HG03378 (cell line): ENCODE data around the gene DRAM2.
"Not testable (repeated sequence)": the region's sequence is repeated elsewhere in the genome, so short reads cannot be mapped to it uniquely, and the experiment has no call there.

Experiments used
- ATAC-seq: cut with Tn5 transposase; IDR thresholded peaks from one replicate; pipeline ENCODE4 v1.9.1; 2021; ENCODE audit warnings: mild to moderate bottlenecking, moderate library complexity; ENCODE audit not compliant: unreplicated experiment

DRAM2 gene

GRCh38 chr1:111084999-111085398, 54.9 kb downstream of the DRAM2 start:
- no peak for ATAC-seq

- ATAC-seq = no peak
Measured at GRCh38 chr1:111082421-111083203, 57.3 kb downstream of the DRAM2 start.

DNA sequence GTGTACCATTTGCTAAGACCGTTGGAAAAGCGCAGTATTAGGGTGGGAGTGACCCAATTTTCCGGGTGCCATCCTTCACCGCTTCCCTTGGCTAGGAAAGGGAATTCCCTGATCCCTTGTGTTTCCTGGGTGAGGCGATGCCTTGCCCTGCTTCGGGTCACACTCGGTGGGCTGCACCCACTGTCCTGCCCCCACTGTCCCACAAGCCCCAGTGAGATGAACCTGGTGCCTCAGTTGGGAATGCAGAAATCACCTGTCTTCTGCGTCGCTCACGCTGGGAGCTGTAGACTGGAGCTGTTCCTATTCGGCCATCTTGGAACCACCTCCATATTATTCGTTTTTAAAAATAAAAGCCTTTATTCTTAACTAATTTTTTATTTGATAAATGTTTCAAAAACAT, 60.6 kb downstream of the DRAM2 start:
- ATAC-seq = not testable (repeated sequence)

GRCh38 chr1:111077312-111077711, 62.6 kb downstream of the DRAM2 start:
- not testable (repeated sequence) for ATAC-seq
